GM10248 (cell line): ENCODE measurements around the gene CCR1.

ENCODE experiments used
- CTCF ChIA-PET: fragments of 300-600 bp; sonication (Branson Sonifier 250); formaldehyde crosslinking; extraction: SDS; loops from one replicate; lab custom pipeline; 2021; ENCODE audit warnings: antibody characterized with exemption; lab: Yijun Ruan, JAX
- POLR2A ChIA-PET: fragments of 350-650 bp; sonication (Branson Sonifier 250); formaldehyde crosslinking; extraction: SDS; loops from one replicate; lab custom pipeline; 2020; ENCODE audit warnings: antibody characterized with exemption; lab: Yijun Ruan, JAX
- DNase-seq: peaks from one replicate; pipeline ENCODE4 v3.0.0; 2012; ENCODE audit errors: extremely low spot score
- CTCF ChIP-seq: IDR thresholded peaks from 2 replicates; pipeline ENCODE4 v1.5.1; 2012; ENCODE audit warnings: mild to moderate bottlenecking, low read depth; ENCODE audit errors: extremely low read depth, missing control alignments, control extremely low read depth

CCR1 gene

GRCh38 chr3:46239301-46239938 lies 31.3 kb upstream of the CCR1 start:
- ChIA-PET POLR2A (no interaction called here), CTCF (interaction anchor here (1.4 to 1.7 kb wide), 2 partner anchors 28 to 160 kb away, joined by 4 read pairs; no protein-coding TSS in a partner anchor)
- no peak for TF ChIP-seq CTCF
- no peak for DNase-seq

- ChIA-PET CTCF (interaction anchor here (1.7 kb wide), 1 partner anchor 159 kb away, joined by 4 read pairs; no protein-coding TSS in a partner anchor), POLR2A (no interaction called here)
- no peak for TF ChIP-seq CTCF
- no peak for DNase-seq
Measured at GRCh38 chr3:46238386-46238785, 30.3 kb upstream of the CCR1 start.

- POLR2A ChIA-PET = no interaction called here
- no peak for TF ChIP-seq CTCF
- no peak for DNase-seq
- CTCF ChIA-PET = no interaction called here
Measured at GRCh38 chr3:46236294-46237054, 28.4 kb upstream of the CCR1 start.

- DNase-seq = no peak
- no peak for TF ChIP-seq CTCF
- CTCF ChIA-PET = interaction anchor here (0.9 to 1.7 kb wide), 5 partner anchors 9 to 51 kb away, joined by 3 to 4 read pairs (median 3); no protein-coding TSS in a partner anchor
- POLR2A ChIA-PET = no interaction called here
Measured at GRCh38 chr3:46235425-46235824, 27.3 kb upstream of the CCR1 start.

GRCh38 chr3:46233194-46233593 lies 25.1 kb upstream of the CCR1 start:
- ChIA-PET CTCF (interaction anchor here (0.9 to 1.9 kb wide), 2 partner anchors 10 to 255 kb away, joined by 3 to 5 read pairs; partner anchors contain the start of gene CCR3), POLR2A (no interaction called here)
- DNase-seq = no peak
- no peak for TF ChIP-seq CTCF

GRCh38 chr3:46231323-46231722 lies 23.2 kb upstream of the CCR1 start:
- TF ChIP-seq CTCF = no peak
- ChIA-PET CTCF (no interaction called here), POLR2A (no interaction called here)
- no peak for DNase-seq
